Activated CD4-positive, alpha-beta T cell treated with anti-CD3 and anti-CD28 coated beads for 4 hours (primary cell): Measurements from ENCODE around the gene OR8K3.

ENCODE experiments used
- DNase-seq, 2 donors: peaks; one replicate each; pipeline ENCODE4 v3.0.0-alpha.2; 2020

The OR8K3 gene

DNA sequence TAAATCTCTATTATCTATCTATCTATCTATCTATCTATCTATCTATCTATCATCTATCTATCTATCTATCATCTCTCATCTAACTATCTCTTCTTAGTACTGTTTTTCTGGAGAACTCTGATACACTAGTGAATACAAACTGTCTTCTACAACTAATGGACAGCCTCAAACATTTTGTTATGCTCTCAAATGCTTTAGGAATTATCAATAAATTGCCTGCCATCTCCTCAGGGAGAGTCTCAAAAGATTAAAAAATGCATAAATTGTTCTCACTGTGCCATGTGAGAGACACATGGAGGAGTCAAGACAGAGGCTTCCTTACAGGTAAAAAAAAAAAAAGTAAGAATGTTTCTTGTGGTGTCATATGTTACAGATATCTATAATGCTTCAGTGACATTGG lies at the start of gene OR8K3:
Gene OR8K3, plus strand, starts transcription at position 301 of the 400 bp plus-strand sequence. CDS start 3,163 bp downstream, outside the sequence.
- no peak for DNase-seq

DNA sequence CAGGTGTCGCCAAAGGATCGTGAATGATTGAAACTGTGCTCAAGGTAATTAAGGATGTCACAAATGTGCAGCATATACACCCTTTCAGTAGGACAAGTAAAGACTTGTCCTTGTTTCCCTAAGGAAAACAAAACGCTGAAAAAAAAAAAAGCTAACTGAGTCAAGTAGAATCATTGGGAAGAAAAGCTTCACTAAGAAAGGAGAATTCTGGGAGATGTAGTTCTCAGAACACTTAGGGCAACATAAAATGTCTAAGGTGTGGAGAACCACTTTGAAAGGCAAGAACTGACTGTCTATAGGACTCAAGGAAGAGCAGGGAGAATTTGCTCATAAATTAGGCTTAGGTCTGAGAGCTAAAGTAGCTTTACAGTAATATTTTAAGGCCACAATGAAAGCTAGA lies 43.9 kb upstream of the OR8K3 start:
- no peak for DNase-seq

DNA sequence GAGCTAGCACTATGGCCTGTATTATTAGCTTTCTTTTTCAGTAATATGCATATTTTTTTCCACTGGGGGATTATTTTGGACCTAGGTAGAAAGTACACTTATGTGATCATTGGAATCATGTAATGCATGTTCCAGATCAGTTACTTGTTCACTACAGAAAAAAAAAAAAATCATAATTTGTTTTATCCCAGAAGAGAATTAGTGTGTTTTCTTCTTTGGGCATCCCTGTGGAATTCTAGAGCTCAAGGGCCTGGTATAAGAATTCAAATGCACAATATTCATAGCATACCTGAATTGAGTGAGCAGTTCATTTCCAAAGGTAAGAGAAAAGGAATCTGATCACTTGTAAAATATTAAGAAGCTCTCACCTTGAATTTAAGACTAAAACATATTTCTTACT lies 41.1 kb upstream of the OR8K3 start, which contains the start of gene OR5T1:
Gene OR5T1, plus strand, starts transcription at position 301 of the 400 bp plus-strand sequence. CDS start 1,485 bp downstream, outside the sequence.
- DNase-seq, result no peak

DNA sequence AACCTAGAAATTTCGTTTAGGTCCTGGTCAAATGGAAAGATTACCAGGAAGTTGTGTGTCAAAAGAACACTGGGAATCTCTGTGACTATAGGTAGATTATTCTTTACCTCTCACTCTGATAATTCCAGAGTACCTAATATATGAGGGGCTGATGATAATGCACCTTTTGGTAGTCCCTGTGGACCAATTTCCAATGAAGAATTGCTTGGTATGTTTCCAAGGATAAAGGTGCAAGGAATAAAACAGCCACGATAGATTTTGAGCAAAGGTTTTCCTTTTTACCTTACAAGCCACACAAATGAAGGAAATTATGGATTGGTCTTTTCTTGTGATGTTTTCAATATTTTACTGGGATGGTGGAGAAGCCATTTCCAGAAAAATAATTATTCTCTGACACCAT lies 22.8 kb upstream of the OR8K3 start, which contains the start of gene OR8H1:
Gene OR8H1, minus strand, starts transcription at position 101 of the 400 bp plus-strand sequence. CDS start 1,192 bp downstream, outside the sequence.
- DNase-seq, result no peak

DNA sequence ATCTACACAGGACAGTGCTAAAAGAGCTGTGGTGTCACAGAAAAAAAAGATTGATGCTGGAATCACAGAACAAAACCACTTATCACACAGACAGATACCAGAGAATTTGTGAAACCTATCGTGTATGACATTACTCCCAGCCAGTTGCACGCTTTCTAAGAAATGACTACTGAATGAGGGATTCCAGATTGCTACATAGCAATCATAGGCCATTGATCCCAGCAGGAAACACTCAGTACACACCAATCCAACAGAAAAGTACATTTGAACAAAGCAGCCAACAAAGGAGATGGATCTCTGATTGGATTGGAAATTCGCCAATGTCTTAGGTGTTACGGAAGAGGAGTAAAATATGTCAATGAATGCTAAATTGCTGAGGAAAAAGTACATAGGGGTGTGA lies 18.0 kb upstream of the OR8K3 start:
- no peak for DNase-seq

DNA sequence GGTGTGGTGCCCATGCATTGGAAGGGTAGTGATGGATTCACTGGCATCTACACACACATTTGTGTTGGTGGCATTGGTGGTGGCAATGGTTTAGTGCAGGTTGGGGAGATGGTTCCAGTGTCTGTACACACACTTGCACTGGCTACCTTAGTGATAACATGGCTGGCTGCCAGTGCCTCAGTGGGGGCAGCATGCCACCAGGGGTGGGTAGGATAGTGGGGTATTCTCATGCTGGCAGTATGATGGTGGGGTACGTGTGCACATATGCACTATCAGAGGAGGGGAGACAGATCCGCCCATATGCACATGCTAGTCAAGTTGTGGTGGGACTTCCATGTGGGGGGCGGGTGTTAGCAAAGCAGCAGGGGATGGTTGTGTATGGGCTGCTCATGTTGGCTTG lies 7.1 kb upstream of the OR8K3 start:
- DNase-seq, result no peak

DNA sequence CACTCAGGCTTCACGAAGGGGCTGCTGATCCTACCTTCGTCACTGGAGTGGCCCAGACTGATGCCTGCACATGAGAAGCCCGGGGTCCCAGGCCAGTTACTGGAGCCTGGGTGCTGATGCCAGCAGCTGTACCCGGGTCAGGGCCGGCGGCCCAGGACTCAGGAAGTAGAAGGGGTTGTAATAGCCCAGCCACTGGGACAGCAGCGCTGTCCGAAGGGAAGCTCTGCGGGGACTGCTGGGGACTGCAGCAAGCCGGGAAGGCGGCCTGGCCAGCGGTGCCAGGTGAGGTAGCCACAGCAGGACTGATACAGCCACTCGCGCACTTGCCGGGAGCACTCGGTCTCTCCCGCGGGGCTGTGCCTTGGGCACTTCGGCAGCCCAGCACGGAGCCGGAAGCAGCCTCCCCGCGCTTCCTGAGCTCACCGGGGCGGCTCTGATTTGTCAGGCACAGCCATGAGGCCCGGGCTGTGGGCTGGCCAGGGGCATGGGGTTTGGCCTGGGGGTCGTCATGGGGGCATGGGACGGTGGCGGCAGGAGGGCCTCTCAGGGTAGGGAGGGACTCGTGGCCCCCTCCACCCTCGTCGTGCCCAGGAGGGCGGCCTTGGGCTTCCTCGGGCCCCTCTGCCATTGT lies 17.0 kb downstream of the OR8K3 start:
- DNase-seq, result no peak

DNA sequence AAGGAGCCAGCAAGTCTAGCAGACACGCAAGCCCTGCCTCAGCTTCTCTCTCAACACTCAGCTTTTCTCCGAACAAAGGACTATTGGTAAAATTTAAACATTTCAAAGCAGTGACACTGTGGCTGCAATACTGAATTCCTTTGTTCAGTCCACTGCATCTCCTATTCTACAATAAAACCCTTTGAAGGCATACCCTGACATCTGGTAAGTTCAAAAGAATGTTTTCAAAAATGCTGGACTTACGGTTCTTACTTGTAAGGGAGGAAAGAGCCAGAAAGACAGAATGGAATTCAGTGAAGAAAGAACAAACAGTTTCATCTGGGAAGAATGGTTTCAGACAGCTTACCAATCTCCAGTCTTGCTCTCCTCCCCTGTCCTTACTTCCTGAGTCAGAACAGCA lies 18.2 kb downstream of the OR8K3 start:
- DNase-seq, result no peak

DNA sequence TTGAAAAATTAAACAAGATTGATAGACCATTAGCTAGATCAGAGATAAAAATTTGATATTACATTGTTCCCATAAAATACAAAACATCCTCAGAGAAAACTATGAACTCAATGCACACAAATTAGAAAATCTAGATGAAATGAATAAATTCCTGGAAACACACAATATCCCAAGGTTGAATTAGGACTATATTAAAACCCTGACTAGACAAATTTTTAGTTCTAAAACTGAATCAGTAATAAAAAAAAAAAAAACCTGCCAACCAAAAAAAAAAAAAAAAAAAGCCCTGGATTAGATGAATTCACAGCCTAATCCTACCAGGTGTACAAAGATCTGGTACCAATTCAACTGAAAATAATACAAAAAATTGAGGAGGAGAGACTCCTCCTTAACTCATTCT lies 25.3 kb downstream of the OR8K3 start:
- DNase-seq, result no peak

DNA sequence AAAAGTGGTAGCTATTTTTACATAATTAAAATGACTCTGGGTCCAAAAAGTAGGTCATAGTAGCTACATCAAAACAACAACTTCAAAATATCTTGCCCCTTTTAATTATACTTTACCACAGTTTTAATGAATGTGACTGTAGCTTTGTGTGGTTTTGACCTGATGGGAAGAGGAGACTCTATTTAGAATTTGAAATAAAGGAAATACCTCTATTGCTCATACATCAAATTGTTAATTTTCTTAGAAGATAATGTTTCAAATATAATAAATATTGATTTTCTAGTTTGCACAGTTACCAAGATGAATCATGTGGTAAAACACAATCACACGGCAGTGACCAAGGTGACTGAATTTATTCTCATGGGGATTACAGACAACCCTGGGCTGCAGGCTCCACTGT lies 30.8 kb downstream of the OR8K3 start, which contains the start of gene OR8K1:
Gene OR8K1, plus strand, starts transcription at position 301 of the 400 bp plus-strand sequence. Its CDS starts 0 bp downstream, at position 301.
- no peak for DNase-seq

DNA sequence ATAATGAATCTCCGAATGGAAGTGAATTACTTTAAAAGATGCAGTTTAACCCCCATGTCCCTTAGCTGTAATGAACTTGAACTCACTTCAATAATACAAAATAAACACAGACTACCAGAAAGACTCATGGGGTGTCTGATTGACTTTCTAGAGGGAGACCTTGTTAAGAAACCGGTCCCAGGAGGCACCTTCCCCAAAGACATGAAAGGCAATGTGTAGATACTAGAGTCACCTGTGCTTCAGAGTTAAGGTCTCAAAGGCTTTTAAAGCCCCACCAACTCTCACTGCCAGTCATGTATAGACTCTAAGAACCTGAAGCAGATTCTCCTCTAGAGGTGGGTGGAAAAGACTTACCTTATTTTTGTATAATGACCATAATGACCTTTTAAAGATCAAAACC lies 39.0 kb downstream of the OR8K3 start, which contains the start of gene OR8J1:
Gene OR8J1, plus strand, starts transcription at position 301 of the 400 bp plus-strand sequence. CDS start 5,956 bp downstream, outside the sequence.
- DNase-seq, result no peak
